HG03354 (cell line): ENCODE results near the gene XYLT1.

Experiments
- ATAC-seq: cut with Tn5 transposase; IDR thresholded peaks from one replicate; pipeline ENCODE4 v1.9.1; 2021; ENCODE audit warnings: mild to moderate bottlenecking; ENCODE audit not compliant: unreplicated experiment, poor library complexity, severe bottlenecking

The XYLT1 gene

GRCh38 chr16:17408955-17409441 lies 61.8 kb downstream of the XYLT1 start:
- no peak for ATAC-seq

GRCh38 chr16:17408296-17408695 lies 62.5 kb downstream of the XYLT1 start:
- no peak for ATAC-seq

GRCh38 chr16:17407321-17407720 lies 63.4 kb downstream of the XYLT1 start:
- no peak for ATAC-seq

GRCh38 chr16:17404941-17405689 lies 65.6 kb downstream of the XYLT1 start:
- ATAC-seq: no peak

GRCh38 chr16:17403859-17404545 lies 66.8 kb downstream of the XYLT1 start:
- no peak for ATAC-seq

GRCh38 chr16:17403156-17403809 lies 67.5 kb downstream of the XYLT1 start:
- ATAC-seq: no peak

GRCh38 chr16:17397499-17397891 lies 73.3 kb downstream of the XYLT1 start:
- ATAC-seq: no peak

GRCh38 chr16:17396762-17397498 lies 73.8 kb downstream of the XYLT1 start:
- no peak for ATAC-seq

- ATAC-seq: no peak
Observed at GRCh38 chr16:17395849-17396480, 74.8 kb downstream of the XYLT1 start.

- ATAC-seq: no peak
Observed at GRCh38 chr16:17392857-17393692, 77.7 kb downstream of the XYLT1 start.

GRCh38 chr16:17392127-17392856 lies 78.5 kb downstream of the XYLT1 start:
- ATAC-seq: no peak

GRCh38 chr16:17391715-17392114 lies 79.0 kb downstream of the XYLT1 start:
- ATAC-seq: no peak

- no peak for ATAC-seq
Observed at GRCh38 chr16:17389384-17389783, 81.4 kb downstream of the XYLT1 start.

GRCh38 chr16:17387256-17387655 lies 83.5 kb downstream of the XYLT1 start:
- ATAC-seq: no peak

- no peak for ATAC-seq
Observed at GRCh38 chr16:17386229-17386628, 84.5 kb downstream of the XYLT1 start.

GRCh38 chr16:17384471-17384870 lies 86.3 kb downstream of the XYLT1 start:
- no peak for ATAC-seq

GRCh38 chr16:17382949-17383863 lies 87.6 kb downstream of the XYLT1 start:
- no peak for ATAC-seq
